Liver (tissue), 9 donors: ENCODE measurements around the gene VPS37D. TPM values are rescaled to one million over a fixed set of nuclear protein-coding genes. Genes with fewer than 3 reads are reported as not detected.

ENCODE experiments used
- DNase-seq: peaks from one replicate; pipeline ENCODE4 v3.0.0-alpha.2; 2017; ENCODE audit warnings: low spot score
- H3K27ac ChIP-seq, 2 donors: one replicate each; pipeline ENCODE4 v1.7.0; 2013; ENCODE audit warnings: inconsistent platforms in 2 of 2, low read length in 2 of 2, control low read depth in 1 of 2, low read depth in 1 of 2, mild to moderate bottlenecking in 1 of 2
- H3K27me3 ChIP-seq, 4 donors: one replicate each; pipeline versions ENCODE4 v1.6.1 to v1.7.0; 2013; ENCODE audit warnings: low read length in 3 of 4, inconsistent platforms in 1 of 4, mild to moderate bottlenecking in 1 of 4, moderate library complexity in 1 of 4; ENCODE audit not compliant: control insufficient read depth in 4 of 4, insufficient read depth in 4 of 4
- H3K36me3 ChIP-seq, 4 donors: one replicate each; pipeline versions ENCODE4 v1.6.1 to v1.7.0; 2013; ENCODE audit warnings: low read length in 3 of 4, mild to moderate bottlenecking in 3 of 4, low read depth in 1 of 4, moderate library complexity in 1 of 4; ENCODE audit not compliant: control insufficient read depth in 4 of 4, insufficient read depth in 3 of 4
- H3K4me1 ChIP-seq, 4 donors: one replicate each; pipeline versions ENCODE4 v1.6.1 to v1.7.0; 2013; ENCODE audit warnings: low read length in 3 of 4, mild to moderate bottlenecking in 3 of 4, moderate library complexity in 1 of 4; ENCODE audit not compliant: control insufficient read depth in 4 of 4, insufficient read depth in 4 of 4
- H3K4me3 ChIP-seq, 3 donors: one replicate each; pipeline versions ENCODE4 v1.6.1 to v1.7.0; 2013; ENCODE audit warnings: low read length in 3 of 3, control low read depth in 1 of 3, low read depth in 1 of 3, mild to moderate bottlenecking in 1 of 3
- H3K9ac ChIP-seq, 2 donors: one replicate each; pipeline ENCODE4 v1.7.0; 2013; ENCODE audit warnings: low read length in 2 of 2, mild to moderate bottlenecking in 2 of 2, moderate library complexity in 2 of 2, control low read depth in 1 of 2, low read depth in 1 of 2
- H3K9me3 ChIP-seq, 4 donors: one replicate each; pipeline versions ENCODE4 v1.6.1 to v1.7.0; 2013; ENCODE audit warnings: low read length in 3 of 4; ENCODE audit not compliant: control insufficient read depth in 4 of 4
- ATF3 ChIP-seq: IDR thresholded peaks from 2 replicates; pipeline ENCODE4 v1.6.1; 2016; ENCODE audit warnings: antibody characterized with exemption
- CTCF ChIP-seq: fragments of 150-350 bp; IDR thresholded peaks from 2 replicates; pipeline ENCODE4 v1.5.1; 2017; ENCODE audit warnings: improper control_type of control experiment, low read depth, low read length; ENCODE audit not compliant: missing input control
- EGR1 ChIP-seq, 2 donors: IDR thresholded peaks; 2 replicates each; pipeline ENCODE4 v1.6.1; 2016 to 2018; ENCODE audit warnings: antibody characterized with exemption in 2 of 2, low read depth in 2 of 2
- FOXA1 ChIP-seq: IDR thresholded peaks from 2 replicates; pipeline ENCODE4 v1.6.1; 2016; ENCODE audit warnings: antibody characterized with exemption
- FOXA2 ChIP-seq: IDR thresholded peaks from 2 replicates; pipeline ENCODE4 v1.6.1; 2016; ENCODE audit warnings: antibody characterized with exemption
- GABPA ChIP-seq, 2 donors: IDR thresholded peaks in 1 of 2; conservative IDR thresholded peaks in 1 of 2; 2 replicates each; pipeline ENCODE4 v1.6.1; 2016; ENCODE audit warnings: antibody characterized with exemption in 2 of 2, mild to moderate bottlenecking in 1 of 2, moderate library complexity in 1 of 2
- MAX ChIP-seq: IDR thresholded peaks from 2 replicates; pipeline ENCODE4 v1.6.1; 2016; ENCODE audit warnings: antibody characterized with exemption
- NR2F2 ChIP-seq: IDR thresholded peaks from 2 replicates; pipeline ENCODE4 v1.6.1; 2016; ENCODE audit warnings: antibody characterized with exemption
- RAD21 ChIP-seq, 2 donors: IDR thresholded peaks; 2 replicates each; pipeline ENCODE4 v1.6.1; 2016; ENCODE audit warnings: antibody characterized with exemption in 2 of 2, mild to moderate bottlenecking in 2 of 2
- RXRA ChIP-seq, 2 donors: IDR thresholded peaks; 2 replicates each; pipeline ENCODE4 v1.6.1; 2017 to 2018; ENCODE audit warnings: antibody characterized with exemption in 2 of 2, mild to moderate bottlenecking in 1 of 2
- SP1 ChIP-seq: IDR thresholded peaks from 2 replicates; pipeline ENCODE4 v1.6.1; 2018; ENCODE audit warnings: antibody characterized with exemption, mild to moderate bottlenecking
- YY1 ChIP-seq: IDR thresholded peaks from 2 replicates; pipeline ENCODE4 v1.6.1; 2016; ENCODE audit warnings: antibody characterized with exemption, mild to moderate bottlenecking
- ZBTB33 ChIP-seq: IDR thresholded peaks from 2 replicates; pipeline ENCODE4 v1.6.1; 2016; ENCODE audit warnings: antibody characterized with exemption
- WGBS: extraction: QIAGEN DNeasy Blood & Tissue Kit; methylation state at CpG from one replicate; pipeline ENCODE4 v1.1.7; 2013; 5-methylcytosine and 5-hydroxymethylcytosine counted together
- polyA plus RNA-seq, 2 donors: library from polyadenylated mRNA; stranded (reverse) in 1 of 2; unstranded in 1 of 2; fragments of 200-250 nt in 1 of 2; fragments of >200 nt in 1 of 2; fragmentation: Nextera tagmentation in 1 of 2; extraction: Ambion mirVana in 1 of 2; gene quantifications; one replicate each; pipeline versions ENCODE4 v1.2.1 to v1.2.3, GENCODE V29; 2013 to 2015
- total RNA-seq, 2 donors: library from RNA; depleted of rRNA; stranded (reverse); fragments of >200 nt; gene quantifications; one replicate each; pipeline ENCODE4 v1.2.3, GENCODE V29; 2014
- donor health status: healthy.
- donor health status: healthy.
- donor health status: healthy.
- donor health status: healthy.
- donor health status: healthy.

VPS37D gene
- total and polyA plus RNA-seq, 4 donors = 0.38 to 3.3 (median 1.3) TPM

- Histone ChIP-seq H3K9ac (no peak overlapping the region), H3K4me3 (no peak overlapping the region), H3K4me1 (peaks cover 0 to 29% (median 15%) of the 10 kb centered on the region in 4 donors), H3K27me3 (no peaks in the 10 kb centered on the region), H3K36me3 (no peaks in the 10 kb centered on the region), H3K9me3 (no peaks in the 10 kb centered on the region), H3K27ac (no peak overlapping the region)
- 95% methylated on average over 11 of the region's 11 CpGs for WGBS
- no peak for DNase-seq
- TF ChIP-seq RXRA (IDR thresholded peaks at IDR 0.05) (no peak), ZBTB33 (no peak), NR2F2 (no peak), SP1 (no peak), GABPA (IDR thresholded peaks at IDR 0.05 in 1 of 2, conservative IDR thresholded peaks at IDR 0.05 in 1 of 2) (no peak), FOXA2 (no peak), MAX (no peak), YY1 (no peak), FOXA1 (no peak), EGR1 (IDR thresholded peaks at IDR 0.05; ENCODE audit: low read depth in 2 of 2) (no peak)
These were observed 42.4 kb upstream of the VPS37D start for GRCh38 chr7:73625276-73625675.

GRCh38 chr7:73626814-73627213, 40.8 kb upstream of the VPS37D start:
- Histone ChIP-seq H3K4me3 (no peak overlapping the region), H3K9ac (no peak overlapping the region), H3K27ac (no peak overlapping the region), H3K36me3 (no peaks in the 10 kb centered on the region), H3K4me1 (peaks cover 0 to 20% (median 6%) of the 10 kb centered on the region in 4 donors), H3K27me3 (no peaks in the 10 kb centered on the region), H3K9me3 (no peaks in the 10 kb centered on the region)
- 38% methylated on average over 3 of the region's 3 CpGs for WGBS
- no peak for TF ChIP-seq ATF3
- peak; percentile 18 to 25 for TF ChIP-seq RAD21 (IDR thresholded peaks at IDR 0.05)
- TF ChIP-seq RXRA (IDR thresholded peaks at IDR 0.05) = no peak
- TF ChIP-seq NR2F2 = no peak
- TF ChIP-seq MAX = no peak
- no peak for TF ChIP-seq ZBTB33
- no peak for TF ChIP-seq CTCF
- DNase-seq = no peak
